HPDE6-E6E7 (cell line): ENCODE data around the gene TOGARAM2.
A peak's percentile ranks its signal among the peaks of the same experiment; 100 is the strongest.

ENCODE experiments used
- DNase-seq: peaks from one replicate; pipeline ENCODE4 v3.0.0; 2011; ENCODE audit warnings: missing footprints; ENCODE audit errors: extremely low spot score

Gene TOGARAM2

DNA sequence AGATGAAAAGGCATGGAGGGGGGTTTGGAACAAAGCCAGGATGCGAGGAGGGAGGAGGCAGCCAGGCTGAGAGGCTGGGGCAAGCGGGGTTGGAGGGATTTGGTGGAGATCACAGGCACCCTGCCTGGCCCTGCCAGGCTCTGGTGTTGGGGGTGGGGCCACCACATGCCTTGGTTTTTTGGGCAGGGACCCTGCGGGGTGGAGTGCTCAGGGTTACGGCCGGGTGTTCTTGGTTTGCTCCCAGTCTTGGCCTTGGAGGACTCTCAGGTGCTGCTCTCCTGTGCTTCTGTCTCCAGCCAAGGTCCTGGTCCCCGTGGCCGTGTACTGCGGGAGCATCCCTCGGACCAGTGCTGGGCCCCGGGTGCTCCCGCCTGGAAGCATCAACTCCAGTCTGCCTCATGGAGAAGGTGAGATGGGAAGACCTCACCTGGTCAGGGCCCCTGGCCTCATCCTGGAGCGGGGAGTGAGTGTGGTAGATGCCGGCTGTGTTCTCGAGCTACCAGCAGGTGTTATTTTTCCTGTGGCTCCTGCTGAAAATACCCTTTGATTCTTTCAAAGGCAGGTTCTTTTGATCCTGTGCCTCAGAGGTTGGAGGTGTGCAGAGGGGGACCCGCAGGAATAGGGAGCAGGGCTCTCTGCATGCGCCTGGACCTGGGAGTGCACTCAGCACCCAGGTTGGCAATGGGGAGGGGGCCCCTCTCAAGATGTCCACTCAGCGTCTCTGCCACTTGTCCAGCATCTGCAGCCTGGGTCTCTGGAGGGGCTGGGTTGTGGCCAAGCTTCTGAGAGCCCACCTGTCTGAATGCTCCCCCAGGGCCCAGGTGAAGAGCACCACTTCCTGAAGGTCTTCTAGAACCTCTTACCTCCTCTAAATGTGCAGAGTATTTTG, 17.0 kb downstream of the TOGARAM2 start:
- no peak for DNase-seq

- DNase-seq = no peak
Observed at GRCh38 chr2:29000481-29000880, 19.4 kb downstream of the TOGARAM2 start.

- no peak for DNase-seq
Observed at GRCh38 chr2:29000956-29001355, 19.9 kb downstream of the TOGARAM2 start.

DNA sequence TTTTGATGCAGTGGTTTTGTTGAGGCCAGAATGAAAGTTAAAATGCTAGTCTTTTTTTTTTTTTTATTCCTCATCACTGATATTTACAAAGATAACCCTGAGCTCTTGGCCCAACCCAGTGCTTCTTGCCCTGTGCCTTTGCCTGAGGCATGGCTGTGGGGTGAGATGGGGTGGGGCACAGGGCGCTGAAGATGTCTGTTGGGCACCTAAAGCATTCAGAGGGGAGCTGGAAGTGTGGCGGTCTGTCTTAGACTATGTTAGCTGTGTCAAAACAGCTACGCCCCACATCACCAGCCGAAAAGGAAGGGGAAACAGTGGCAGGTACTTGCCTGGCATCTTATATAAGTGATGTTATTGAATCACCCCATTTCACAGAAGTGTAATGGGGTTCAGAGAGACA, 20.7 kb downstream of the TOGARAM2 start:
- no peak for DNase-seq

GRCh38 chr2:29004755-29005154, 23.7 kb downstream of the TOGARAM2 start:
- DNase-seq = no peak

DNA sequence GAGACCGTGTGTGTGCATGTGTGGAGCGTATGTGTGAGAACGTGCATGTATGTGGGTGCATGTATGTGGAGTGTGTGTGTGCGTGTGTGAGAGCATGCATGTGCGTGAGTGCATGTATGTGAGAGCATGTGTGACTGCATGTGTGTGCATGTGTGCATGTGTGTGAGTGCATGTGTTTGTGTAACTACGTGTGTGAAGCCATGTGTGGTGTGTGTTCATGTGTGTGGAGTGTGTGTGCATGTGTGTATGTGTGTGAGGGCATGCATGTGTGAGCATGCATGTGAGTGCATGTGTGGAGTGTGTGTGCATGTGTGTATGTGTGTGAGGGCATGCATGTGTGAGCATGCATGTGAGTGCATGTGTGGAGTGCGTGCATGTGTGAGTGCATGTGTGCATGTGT, 24.2 kb downstream of the TOGARAM2 start:
- no peak for DNase-seq

DNA sequence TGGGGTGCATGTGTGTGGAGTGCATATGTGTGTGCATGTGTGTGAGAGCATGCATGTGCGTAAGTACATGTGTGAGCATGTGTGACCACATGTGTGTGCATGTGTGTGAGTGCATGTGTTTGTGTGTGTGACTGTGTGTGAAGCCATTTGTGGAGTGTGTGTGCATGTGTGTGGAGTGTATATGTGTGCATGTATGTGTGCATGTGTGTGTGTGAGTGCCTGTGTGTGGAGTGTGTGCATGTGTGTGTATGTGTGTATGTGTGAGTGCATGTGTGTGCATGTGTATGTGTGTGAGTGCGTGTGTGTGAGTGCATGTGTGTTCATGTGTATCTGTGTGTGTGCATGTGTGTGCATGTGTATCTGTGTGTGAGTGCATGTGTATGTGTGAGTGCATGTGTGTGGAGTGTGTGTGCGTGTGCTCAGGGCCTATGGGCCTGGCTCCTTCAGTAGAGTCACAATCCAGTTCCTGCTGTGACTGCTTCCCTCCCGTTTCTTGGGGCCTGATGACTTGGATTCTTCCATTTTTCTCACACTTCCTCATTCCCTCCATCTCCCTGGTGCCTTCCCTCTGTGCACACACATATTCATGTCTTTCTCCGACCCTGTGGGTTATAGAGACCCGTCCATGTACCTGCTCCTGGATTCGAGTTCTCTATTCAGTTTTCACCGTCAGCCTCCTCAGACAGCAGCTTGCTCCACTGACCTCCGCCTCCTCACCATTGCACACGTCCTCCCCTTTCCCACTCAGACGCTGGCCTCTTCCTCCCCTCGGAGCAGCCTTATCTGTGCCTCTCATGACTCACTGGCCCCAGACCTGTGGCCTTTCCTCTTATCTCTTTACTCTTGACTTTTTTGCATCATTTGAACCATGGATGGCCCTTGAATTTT, 25.2 kb downstream of the TOGARAM2 start:
- no peak for DNase-seq

- no peak for DNase-seq
Observed at GRCh38 chr2:29006980-29007301, 25.8 kb downstream of the TOGARAM2 start.

- DNase-seq = no peak
Observed at GRCh38 chr2:29009270-29009669, 28.2 kb downstream of the TOGARAM2 start.

DNA sequence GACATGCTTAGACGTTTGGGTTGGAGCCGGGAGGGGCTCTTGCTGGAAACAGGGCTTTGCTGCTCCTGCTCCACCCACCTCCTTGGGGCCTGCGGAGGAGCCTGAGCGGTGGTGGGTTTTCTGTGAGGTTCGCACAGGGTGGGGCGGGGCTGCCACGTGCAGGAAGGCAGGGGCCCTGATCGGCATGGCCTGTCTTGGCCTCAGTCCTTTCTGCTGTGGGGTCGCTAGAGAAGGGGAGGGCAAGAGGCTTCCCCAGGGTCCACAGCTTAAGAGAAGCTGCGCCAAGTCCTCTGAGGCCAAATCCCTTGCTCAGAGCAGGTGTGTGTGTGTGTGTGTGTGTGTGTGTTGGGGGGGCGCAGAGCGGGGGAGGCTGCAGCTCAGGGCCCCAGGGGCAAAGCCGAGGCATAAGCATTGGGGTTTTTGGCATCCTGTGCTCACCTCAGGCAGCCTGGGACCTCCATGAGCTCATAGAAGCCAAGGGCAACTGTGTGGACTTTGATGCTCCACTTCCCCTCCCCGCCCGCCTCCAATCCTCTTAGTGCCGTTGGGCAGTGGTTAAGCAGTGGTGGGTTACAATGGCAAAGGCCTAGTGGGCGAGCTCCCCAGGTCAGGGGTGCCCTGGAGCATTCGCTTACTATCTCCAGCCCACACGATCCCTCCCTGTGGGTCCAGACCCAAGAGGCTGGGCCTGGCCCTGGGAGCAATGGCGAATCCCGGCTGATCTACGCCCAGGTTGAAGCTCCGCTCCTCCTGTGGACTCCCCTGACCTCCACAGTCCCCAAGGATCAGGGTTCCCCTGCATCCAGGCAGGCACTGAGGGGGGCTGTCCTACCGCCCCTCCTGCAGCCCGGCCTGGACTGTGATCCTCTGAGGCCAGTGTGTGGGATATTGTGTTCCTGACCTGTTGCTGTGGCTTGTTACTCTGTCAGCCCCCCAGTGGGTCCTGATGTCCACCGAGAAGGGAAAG, 28.9 kb downstream of the TOGARAM2 start:
- DNase-seq = no peak

DNA sequence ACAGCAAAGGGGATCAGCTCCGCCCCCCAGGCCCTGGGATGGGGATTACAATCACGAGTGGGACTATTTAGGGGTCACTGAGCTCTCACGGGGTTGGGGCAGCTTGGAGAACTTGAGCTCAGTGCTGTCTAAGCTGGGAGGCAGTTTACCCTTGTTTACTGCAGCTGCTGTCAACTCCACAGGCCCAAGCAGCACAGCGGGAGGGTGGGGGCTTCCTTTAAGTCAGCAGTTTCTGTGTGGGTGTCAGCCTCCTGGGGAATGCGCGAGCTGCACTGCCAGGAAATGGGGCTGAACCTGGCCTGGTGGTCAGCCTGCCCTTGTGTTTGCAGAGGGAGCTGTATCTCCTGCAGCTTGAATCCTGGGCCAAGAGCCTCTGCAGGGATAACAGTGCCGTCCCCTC, 29.8 kb downstream of the TOGARAM2 start:
- no peak for DNase-seq

GRCh38 chr2:29011418-29012060, 30.4 kb downstream of the TOGARAM2 start:
- no peak for DNase-seq

- no peak for DNase-seq
Observed at GRCh38 chr2:29012211-29012681, 31.1 kb downstream of the TOGARAM2 start.

DNA sequence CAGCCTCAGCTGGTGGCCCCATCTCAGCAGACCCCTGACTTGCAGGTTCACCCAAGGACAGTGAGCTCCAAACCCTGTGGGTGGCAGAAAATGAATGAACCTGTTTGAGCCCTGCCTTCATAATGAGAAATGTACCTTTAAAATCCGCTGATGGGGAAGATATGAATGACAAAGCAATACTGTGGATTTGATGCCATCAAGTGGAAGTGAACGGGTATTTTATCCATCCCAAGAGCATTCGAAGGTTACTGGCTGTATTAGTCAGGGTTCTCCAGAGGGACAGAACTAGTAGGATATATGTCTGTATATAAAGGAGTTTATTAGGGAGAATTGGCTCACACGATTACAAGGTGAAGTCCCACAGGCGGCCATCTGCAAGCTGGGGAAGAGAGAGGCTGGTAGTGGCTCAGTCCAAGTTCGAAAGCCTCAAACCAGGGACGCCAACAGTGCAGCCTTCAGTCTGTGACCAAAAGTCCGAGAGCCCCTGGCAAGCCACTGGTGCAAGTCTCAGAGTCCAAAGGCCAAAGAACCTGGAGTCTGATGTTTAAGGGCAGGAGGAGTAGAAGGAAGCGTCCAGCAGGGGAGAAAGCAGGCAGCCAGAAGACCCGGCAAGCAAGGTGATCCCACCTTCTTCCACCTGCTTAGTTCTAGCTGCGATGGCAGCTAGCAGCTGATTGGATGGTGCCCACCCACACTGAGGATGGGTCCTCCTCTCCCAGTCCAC, 32.1 kb downstream of the TOGARAM2 start:
- peak; percentile 33 for DNase-seq

GRCh38 chr2:29014331-29014730, 33.2 kb downstream of the TOGARAM2 start:
- no peak for DNase-seq

GRCh38 chr2:29014811-29015421, 33.8 kb downstream of the TOGARAM2 start:
- DNase-seq = no peak

DNA sequence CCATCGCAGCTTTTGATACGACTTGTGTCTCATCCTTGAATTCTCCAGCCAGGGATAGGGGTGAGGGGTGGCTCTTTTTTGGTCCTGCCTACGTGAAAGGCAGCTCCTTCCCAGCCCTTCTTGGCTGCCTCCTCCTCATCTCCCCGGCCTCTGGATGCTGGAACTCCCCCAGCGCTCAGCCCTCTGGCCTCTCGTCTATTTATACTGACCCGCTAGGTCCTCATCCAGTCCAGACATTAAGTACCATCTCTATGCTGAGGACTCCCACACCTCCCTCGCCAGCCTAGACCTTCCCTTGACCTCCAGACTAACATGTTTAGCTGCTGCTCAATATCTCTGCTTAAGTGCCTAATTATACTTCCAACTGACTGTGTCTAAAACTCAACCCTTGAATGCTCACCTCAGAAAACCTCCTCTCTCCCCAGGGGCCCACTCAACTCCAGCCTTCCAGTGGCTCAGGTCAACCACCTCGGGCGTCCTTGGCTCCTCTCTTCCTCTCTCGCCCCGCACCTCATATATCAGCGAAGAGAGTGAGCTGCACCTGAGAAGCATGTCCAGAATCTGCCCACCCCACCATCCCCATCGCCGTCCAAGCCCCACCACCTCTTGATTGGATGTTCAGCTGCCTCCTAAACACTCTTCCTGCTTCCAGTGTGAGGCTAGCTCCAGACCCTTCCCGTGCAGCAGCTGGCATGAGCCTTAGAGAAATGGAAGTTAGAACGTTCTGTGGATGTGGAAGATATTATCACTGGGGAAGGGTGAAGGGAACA, 34.8 kb downstream of the TOGARAM2 start:
- no peak for DNase-seq

- no peak for DNase-seq
Observed at GRCh38 chr2:29016504-29016903, 35.4 kb downstream of the TOGARAM2 start.
